ENCODE data around the gene IFITM1. TPM values are rescaled to one million over a fixed set of nuclear protein-coding genes. Genes with fewer than 3 reads are reported as not detected.
"Not testable (repeated sequence)": the region's sequence is repeated elsewhere in the genome, so short reads cannot be mapped to it uniquely, and the experiment has no call there.

IFITM1 gene
- total RNA-seq = 100 to 1,000 TPM in 3 of 4 donors, 10 to 100 TPM in 1; 85.0 to 169 (median 116) TPM
- polyA plus RNA-seq = 235 TPM
- long read RNA-seq, donor 1, transcript IFITM1-202 (2 exons, 855 nt) = major isoform, 100 of 103 reads
- long read RNA-seq, donor 1, partial matches to known transcripts = 0 of 103 reads
- long read RNA-seq, donor 1, other reads (novel, unspliced or antisense) = 3 of 103 reads
- long read RNA-seq, donor 2, transcript IFITM1-202 (2 exons, 855 nt) = major isoform, 58 of 59 reads
- long read RNA-seq, donor 2, partial matches to known transcripts = 0 of 59 reads
- long read RNA-seq, donor 2, other reads (novel, unspliced or antisense) = 1 of 59 reads
- long read RNA-seq, donor 3, transcript IFITM1-202 (2 exons, 855 nt) = major isoform, 65 of 73 reads
- long read RNA-seq, donor 3, partial matches to known transcripts = 0 of 73 reads
- long read RNA-seq, donor 3, other reads (novel, unspliced or antisense) = 8 of 73 reads
- long read RNA-seq, donor 4, transcript IFITM1-202 (2 exons, 855 nt) = major isoform, 32 of 34 reads
- long read RNA-seq, donor 4, partial matches to known transcripts = 0 of 34 reads
- long read RNA-seq, donor 4, other reads (novel, unspliced or antisense) = 2 of 34 reads

GRCh38 chr11:313787-314553, at the start of gene IFITM1:
Gene IFITM1, plus strand, starts transcription at chr11:314040. Its CDS starts 131 bp downstream, at chr11:314171.
- intact Hi-C loops (cut with DNase I) = no loop called here
- peak; percentile 26 to 67 (median 64) for DNase-seq
- peak; percentile 10 to 20 for ATAC-seq
- H3K27ac ChIP-seq (ENCODE audit: low read length) = peak within 1 kb of the TSS; percentile 94
- H3K4me1 ChIP-seq (ENCODE audit: control insufficient read depth, insufficient read depth, low read length) = peaks cover 3% of the 10 kb centered on the region
- no peaks in the 10 kb centered on the region for H3K27me3 ChIP-seq (ENCODE audit: control insufficient read depth, insufficient read depth)
- H3K4me3 ChIP-seq (ENCODE audit: low read length) = peak within 1 kb of the TSS; percentile 61
- H3K9me3 ChIP-seq (ENCODE audit: control insufficient read depth, low read length) = no peaks in the 10 kb centered on the region
- WGBS = 22% methylated on average over 18 of the region's 18 CpGs

GRCh38 chr11:266676-267439, 47.0 kb upstream of the IFITM1 start:
- Histone ChIP-seq H3K27me3 (ENCODE audit: control insufficient read depth, insufficient read depth) (no peaks in the 10 kb centered on the region), H3K4me3 (ENCODE audit: low read length) (no peak overlapping the region), H3K9me3 (ENCODE audit: control insufficient read depth, low read length) (no peaks in the 10 kb centered on the region), H3K27ac (ENCODE audit: low read length) (no peak overlapping the region), H3K4me1 (ENCODE audit: control insufficient read depth, insufficient read depth, low read length) (no peaks in the 10 kb centered on the region)
- WGBS = 83% methylated on average over 5 of the region's 13 CpGs
- ATAC-seq (no peak), DNase-seq (peak in 2 of 3 donors; percentile 36 to 47)
- intact Hi-C loops (cut with DNase I) = no loop called here

- Histone ChIP-seq H3K4me1 (ENCODE audit: control insufficient read depth, insufficient read depth, low read length) (no peaks in the 10 kb centered on the region), H3K27me3 (ENCODE audit: control insufficient read depth, insufficient read depth) (no peaks in the 10 kb centered on the region), H3K4me3 (ENCODE audit: low read length) (peak overlapping the region; percentile 15), H3K9me3 (ENCODE audit: control insufficient read depth, low read length) (no peaks in the 10 kb centered on the region), H3K27ac (ENCODE audit: low read length) (peak overlapping the region; percentile 32)
- intact Hi-C loops (cut with DNase I) = no loop called here
- 55% methylated on average over 17 of the region's 18 CpGs for WGBS
- peak; percentile 45 to 50 for ATAC-seq
- peak in 2 of 3 donors; percentile 71 to 84 for DNase-seq
Observed at GRCh38 chr11:267491-267994, 46.3 kb upstream of the IFITM1 start.

GRCh38 chr11:268716-269145, 45.1 kb upstream of the IFITM1 start:
- intact Hi-C loops (cut with DNase I); H3K4me3 ChIP-seq (ENCODE audit: low read length); H3K4me1 ChIP-seq (ENCODE audit: control insufficient read depth, insufficient read depth, low read length); H3K9me3 ChIP-seq (ENCODE audit: control insufficient read depth, low read length); H3K27me3 ChIP-seq (ENCODE audit: control insufficient read depth, insufficient read depth); H3K27ac ChIP-seq (ENCODE audit: low read length): not testable (repeated sequence)
- ATAC-seq (peak; percentile 62 to 73), DNase-seq (peak in 2 of 3 donors; percentile 74 to 82)
- WGBS = 59% methylated on average over 16 of the region's 16 CpGs

- ATAC-seq (peak; percentile 4 to 26), DNase-seq (peak in 1 of 3 donors; percentile 32)
- intact Hi-C loops (cut with DNase I) = no loop called here
- Histone ChIP-seq H3K4me1 (ENCODE audit: control insufficient read depth, insufficient read depth, low read length) (no peaks in the 10 kb centered on the region), H3K27ac (ENCODE audit: low read length) (no peak overlapping the region), H3K9me3 (ENCODE audit: control insufficient read depth, low read length) (no peaks in the 10 kb centered on the region), H3K4me3 (ENCODE audit: low read length) (no peak overlapping the region), H3K27me3 (ENCODE audit: control insufficient read depth, insufficient read depth) (no peaks in the 10 kb centered on the region)
- 54% methylated on average over 21 of the region's 21 CpGs for WGBS
Observed at GRCh38 chr11:269146-269890, 44.5 kb upstream of the IFITM1 start.

- H3K27me3 ChIP-seq (ENCODE audit: control insufficient read depth, insufficient read depth) = no peaks in the 10 kb centered on the region
- ATAC-seq (peak in 1 of 2 donors; percentile 7), DNase-seq (peak in 1 of 3 donors; percentile 54)
- no peaks in the 10 kb centered on the region for H3K4me1 ChIP-seq (ENCODE audit: control insufficient read depth, insufficient read depth, low read length)
- no peak overlapping the region for H3K27ac ChIP-seq (ENCODE audit: low read length)
- 82% methylated on average over 18 of the region's 18 CpGs for whole genome bisulfite sequencing
- H3K9me3 ChIP-seq (ENCODE audit: control insufficient read depth, low read length) = no peaks in the 10 kb centered on the region
- intact Hi-C loops (cut with DNase I) = no loop called here
- H3K4me3 ChIP-seq (ENCODE audit: low read length) = no peak overlapping the region
Observed at GRCh38 chr11:270451-271318, 43.2 kb upstream of the IFITM1 start.

GRCh38 chr11:271319-271715, 42.5 kb upstream of the IFITM1 start:
- Histone ChIP-seq H3K27me3 (ENCODE audit: control insufficient read depth, insufficient read depth) (no peaks in the 10 kb centered on the region), H3K9me3 (ENCODE audit: control insufficient read depth, low read length) (no peaks in the 10 kb centered on the region), H3K4me3 (ENCODE audit: low read length) (no peak overlapping the region), H3K4me1 (ENCODE audit: control insufficient read depth, insufficient read depth, low read length) (no peaks in the 10 kb centered on the region), H3K27ac (ENCODE audit: low read length) (no peak overlapping the region)
- ATAC-seq (no peak), DNase-seq (peak in 1 of 3 donors; percentile 49)
- intact Hi-C loops (cut with DNase I) = no loop called here
- WGBS = 85% methylated on average over 8 of the region's 8 CpGs

- intact Hi-C loops (cut with DNase I) = no loop called here
- WGBS = 84% methylated on average over 22 of the region's 22 CpGs
- no peaks in the 10 kb centered on the region for H3K4me1 ChIP-seq (ENCODE audit: control insufficient read depth, insufficient read depth, low read length)
- H3K4me3 ChIP-seq (ENCODE audit: low read length) = no peak overlapping the region
- H3K9me3 ChIP-seq (ENCODE audit: control insufficient read depth, low read length) = no peaks in the 10 kb centered on the region
- DNase-seq = peak in 2 of 3 donors; percentile 26 to 46
- H3K27me3 ChIP-seq (ENCODE audit: control insufficient read depth, insufficient read depth) = no peaks in the 10 kb centered on the region
- H3K27ac ChIP-seq (ENCODE audit: low read length) = no peak overlapping the region
- ATAC-seq = no peak
Observed at GRCh38 chr11:272195-272930, 41.5 kb upstream of the IFITM1 start.

- no peaks in the 10 kb centered on the region for H3K27me3 ChIP-seq (ENCODE audit: control insufficient read depth, insufficient read depth)
- no peaks in the 10 kb centered on the region for H3K4me1 ChIP-seq (ENCODE audit: control insufficient read depth, insufficient read depth, low read length)
- DNase-seq (no peak), ATAC-seq (no peak)
- intact Hi-C loops (cut with DNase I) = no loop called here
- H3K27ac ChIP-seq (ENCODE audit: low read length) = no peak overlapping the region
- no peak overlapping the region for H3K4me3 ChIP-seq (ENCODE audit: low read length)
- H3K9me3 ChIP-seq (ENCODE audit: control insufficient read depth, low read length) = no peaks in the 10 kb centered on the region
- 86% methylated on average over 6 of the region's 6 CpGs for WGBS
Observed at GRCh38 chr11:272931-273198, 41.0 kb upstream of the IFITM1 start.

Data from right cardiac atrium (tissue), 5 donors.